ENCODE measurements around the gene RBMS1.
"Not testable (repeated sequence)": the region's sequence is repeated elsewhere in the genome, so short reads cannot be mapped to it uniquely, and the experiment has no call there.

Gene RBMS1

GRCh38 chr2:160368988-160369930 lies 124.3 kb downstream of the RBMS1 start:
- DNase-seq (ENCODE audit: extremely low read depth, low read depth), result no peak
- no peak overlapping the region for H3K4me3 ChIP-seq (replicated peaks; ENCODE audit: low read depth, low read length)
- TF ChIP-seq CTCF (IDR thresholded peaks at IDR 0.05; ENCODE audit: low read depth, low read length, missing control alignments), result no peak

- no peak for TF ChIP-seq CTCF (IDR thresholded peaks at IDR 0.05; ENCODE audit: low read depth, low read length, missing control alignments)
- no peak overlapping the region for H3K4me3 ChIP-seq (replicated peaks; ENCODE audit: low read depth, low read length)
- DNase-seq (ENCODE audit: extremely low read depth, low read depth), result peak; percentile 83
Measured at GRCh38 chr2:160367887-160368286, 125.7 kb downstream of the RBMS1 start.

GRCh38 chr2:160367139-160367538 lies 126.5 kb downstream of the RBMS1 start:
- H3K4me3 ChIP-seq (replicated peaks; ENCODE audit: low read depth, low read length); DNase-seq (ENCODE audit: extremely low read depth, low read depth): not testable (repeated sequence)

GRCh38 chr2:160366474-160366873 lies 127.1 kb downstream of the RBMS1 start:
- no peak for DNase-seq (ENCODE audit: extremely low read depth, low read depth)
- TF ChIP-seq CTCF (IDR thresholded peaks at IDR 0.05; ENCODE audit: low read depth, low read length, missing control alignments), result no peak
- H3K4me3 ChIP-seq (replicated peaks; ENCODE audit: low read depth, low read length), result no peak overlapping the region

- no peak for DNase-seq (ENCODE audit: extremely low read depth, low read depth)
- H3K4me3 ChIP-seq (replicated peaks; ENCODE audit: low read depth, low read length), result no peak overlapping the region
- no peak for TF ChIP-seq CTCF (IDR thresholded peaks at IDR 0.05; ENCODE audit: low read depth, low read length, missing control alignments)
Measured at GRCh38 chr2:160365716-160366367, 127.8 kb downstream of the RBMS1 start.

- no peak for DNase-seq (ENCODE audit: extremely low read depth, low read depth)
- H3K4me3 ChIP-seq (replicated peaks; ENCODE audit: low read depth, low read length), result no peak overlapping the region
- TF ChIP-seq CTCF (IDR thresholded peaks at IDR 0.05; ENCODE audit: low read depth, low read length, missing control alignments), result no peak
Measured at GRCh38 chr2:160364364-160364763, 129.2 kb downstream of the RBMS1 start.

GRCh38 chr2:160363961-160364360 lies 129.6 kb downstream of the RBMS1 start:
- DNase-seq (ENCODE audit: extremely low read depth, low read depth), result no peak
- no peak for TF ChIP-seq CTCF (IDR thresholded peaks at IDR 0.05; ENCODE audit: low read depth, low read length, missing control alignments)
- H3K4me3 ChIP-seq (replicated peaks; ENCODE audit: low read depth, low read length), result no peak overlapping the region

All from HFF-Myc (cell line).